ENCODE measurements around the gene CELA2A.
A peak's percentile ranks its signal among the peaks of the same experiment; 100 is the strongest.

GRCh38 chr1:15430787-15431570 lies 25.6 kb upstream of the CELA2A start:
- TF ChIP-seq CTCF (IDR thresholded peaks at IDR 0.05) (peak; percentile 93 to 98 (median 95)), POLR2AphosphoS5 (IDR thresholded peaks at IDR 0.05) (no peak), EP300 (IDR thresholded peaks at IDR 0.05) (no peak), POLR2A (IDR thresholded peaks at IDR 0.05; ENCODE audit: low read depth) (no peak)
